GM19025 (cell line): Measurements from ENCODE around the gene ATXN7L1.
"Not testable (repeated sequence)": the region's sequence is repeated elsewhere in the genome, so short reads cannot be mapped to it uniquely, and the experiment has no call there.

Experiments
- ATAC-seq: cut with Tn5 transposase; IDR thresholded peaks from one replicate; pipeline ENCODE4 v1.9.1; 2021; ENCODE audit warnings: mild to moderate bottlenecking, low read depth, moderate library complexity; ENCODE audit not compliant: unreplicated experiment

ATXN7L1 gene

DNA sequence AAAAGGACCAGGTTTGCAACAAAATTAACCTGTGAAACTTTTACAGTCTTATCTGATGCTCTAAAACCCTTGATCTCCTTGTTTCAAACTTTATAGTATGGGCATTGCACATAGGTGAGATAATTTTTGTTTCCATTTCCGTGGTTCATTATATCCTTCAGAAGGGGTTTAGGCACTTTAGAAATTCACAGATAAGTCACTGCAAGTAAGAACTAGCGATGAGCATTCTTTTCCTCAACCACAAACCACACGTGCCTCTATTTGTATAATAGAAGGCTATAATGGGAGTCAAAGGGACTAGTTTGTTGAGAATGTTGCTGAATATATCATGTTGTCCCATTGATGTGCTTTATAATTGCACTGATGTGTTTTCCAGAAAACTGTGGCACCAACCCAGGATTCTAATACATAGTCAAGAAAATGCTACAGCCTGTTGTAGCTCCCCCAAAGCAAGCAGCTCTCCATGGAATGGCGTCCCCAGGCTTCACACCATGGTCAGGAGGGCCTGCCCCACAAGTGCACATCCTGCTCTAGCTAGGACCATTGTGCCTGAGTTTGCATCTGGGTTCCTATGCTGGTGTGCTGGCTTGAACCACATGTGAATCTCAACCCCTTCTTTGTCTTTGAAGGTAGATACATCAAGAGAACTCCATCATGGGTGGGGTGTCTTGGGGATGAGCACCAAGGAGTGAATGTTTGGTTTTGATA, 14.0 kb upstream of the ATXN7L1 start:
- no peak for ATAC-seq

DNA sequence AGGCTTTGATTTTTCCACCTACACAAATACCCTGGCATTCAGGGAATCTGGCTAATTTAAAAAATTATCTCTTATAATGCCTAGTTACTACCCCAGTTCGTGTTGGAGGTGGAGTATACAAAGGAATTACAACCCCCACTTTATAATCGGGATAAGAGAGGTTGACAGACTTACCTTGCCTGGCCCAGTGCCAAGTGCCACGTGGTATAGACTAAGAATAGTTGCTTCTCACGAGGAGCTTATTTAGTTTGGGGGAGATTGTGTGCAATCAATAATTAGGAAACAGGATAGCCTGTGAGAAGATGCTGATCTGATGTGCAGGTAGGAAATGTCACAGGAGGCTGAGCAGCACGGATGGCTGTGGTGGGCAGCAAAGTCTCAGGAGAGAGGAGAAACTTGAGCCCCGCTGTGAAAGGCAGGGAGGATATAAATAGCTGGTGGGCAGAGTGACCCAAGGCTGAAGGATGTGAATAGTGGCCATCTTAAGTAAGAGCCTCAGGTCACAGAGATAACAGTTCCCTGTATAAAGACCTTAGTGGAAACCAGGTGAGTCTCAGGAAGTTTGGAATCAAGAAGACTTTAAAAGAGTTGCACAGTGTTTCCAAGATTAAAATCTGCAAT, 11.3 kb upstream of the ATXN7L1 start:
- no peak for ATAC-seq

DNA sequence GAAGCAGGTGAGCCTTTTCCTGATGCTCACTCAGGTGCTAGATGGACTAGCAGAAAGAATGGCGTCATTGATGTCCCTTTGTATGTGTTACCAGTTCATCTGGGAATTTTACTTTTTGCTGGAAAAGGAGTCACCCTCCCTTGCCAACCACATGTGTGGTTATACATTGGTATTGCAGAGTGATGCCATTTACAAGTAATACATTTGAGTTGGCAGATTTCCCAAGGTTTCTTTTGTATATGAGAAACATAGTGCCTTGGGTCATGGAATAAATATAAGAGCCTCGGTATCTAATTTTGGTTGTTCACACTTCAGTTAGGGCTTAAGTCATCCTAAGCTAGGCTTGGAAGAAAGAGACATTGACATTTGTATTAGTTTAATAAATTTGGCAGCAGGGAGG, 10.4 kb upstream of the ATXN7L1 start:
- ATAC-seq = no peak

DNA sequence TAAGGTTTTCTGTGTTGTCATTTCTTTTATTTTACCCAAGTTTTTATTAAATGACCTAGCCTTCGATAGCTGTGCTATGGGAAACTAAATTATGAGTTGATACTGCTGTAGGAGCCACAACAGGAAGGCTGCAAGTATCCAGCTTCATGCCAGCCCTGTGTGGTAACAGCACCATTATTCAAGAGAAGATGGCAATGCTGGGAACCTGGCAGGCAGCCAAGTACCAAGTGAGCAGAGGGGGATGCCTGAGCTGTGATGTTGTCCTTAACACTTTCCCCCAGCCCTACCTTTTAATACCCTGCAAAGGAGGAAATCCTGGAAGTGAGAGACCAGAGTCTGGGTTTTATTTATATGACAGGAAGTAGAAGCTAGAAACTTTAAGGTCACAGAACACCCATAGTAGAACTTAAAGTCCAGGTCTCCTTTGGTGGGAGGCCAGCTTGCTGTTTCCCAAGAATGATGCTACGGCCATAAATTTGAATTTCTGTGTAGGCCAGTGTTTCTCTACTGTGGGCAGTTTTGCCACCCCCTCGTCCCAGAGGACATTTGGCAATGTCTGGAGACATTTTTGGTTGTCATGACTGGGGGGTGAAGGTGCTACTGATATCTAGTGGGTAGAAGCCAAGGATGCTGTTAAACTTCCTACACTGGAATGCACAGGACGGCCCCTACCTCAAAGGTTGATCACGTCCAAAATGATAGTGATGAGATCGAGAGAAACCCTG, 9.2 kb upstream of the ATXN7L1 start:
- no peak for ATAC-seq

DNA sequence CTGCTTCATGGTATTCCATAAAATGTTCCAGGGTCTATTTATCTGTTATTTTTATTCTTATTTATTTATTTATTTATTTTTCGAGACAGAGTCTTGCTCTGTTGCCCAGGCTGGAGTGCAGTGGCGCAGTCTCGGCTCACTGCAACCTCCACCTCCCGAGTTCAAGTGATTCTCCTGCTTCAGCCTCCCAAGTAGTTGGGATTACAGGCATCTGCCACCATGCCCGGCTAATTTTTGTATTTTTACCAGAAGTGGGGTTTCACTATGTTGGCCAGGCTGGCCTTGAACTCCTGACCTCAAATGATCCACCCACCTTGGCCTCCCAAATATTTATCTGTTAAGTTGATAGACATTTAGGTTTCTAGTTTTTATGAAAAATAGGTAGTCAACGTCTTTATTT, 6.8 kb upstream of the ATXN7L1 start:
- not testable (repeated sequence) for ATAC-seq

DNA sequence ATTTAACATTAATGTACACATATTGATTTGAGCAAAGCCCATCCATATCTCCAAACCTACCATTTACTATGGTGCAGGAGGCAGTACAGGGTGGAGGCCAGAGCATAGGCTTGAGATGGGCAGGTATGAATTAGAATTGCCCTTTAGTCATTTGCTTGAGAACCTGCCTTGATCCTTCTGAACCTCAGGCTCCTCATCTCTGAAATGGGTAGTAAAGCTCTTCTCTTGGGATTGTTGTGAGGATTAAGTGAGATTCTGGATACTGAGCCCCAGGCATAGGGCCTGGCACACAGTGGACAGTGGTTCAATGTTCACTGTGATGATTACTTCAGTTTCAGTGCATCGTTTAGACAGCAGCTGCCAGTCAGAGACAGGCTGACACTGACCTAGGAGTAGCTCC, 5.0 kb upstream of the ATXN7L1 start:
- no peak for ATAC-seq

DNA sequence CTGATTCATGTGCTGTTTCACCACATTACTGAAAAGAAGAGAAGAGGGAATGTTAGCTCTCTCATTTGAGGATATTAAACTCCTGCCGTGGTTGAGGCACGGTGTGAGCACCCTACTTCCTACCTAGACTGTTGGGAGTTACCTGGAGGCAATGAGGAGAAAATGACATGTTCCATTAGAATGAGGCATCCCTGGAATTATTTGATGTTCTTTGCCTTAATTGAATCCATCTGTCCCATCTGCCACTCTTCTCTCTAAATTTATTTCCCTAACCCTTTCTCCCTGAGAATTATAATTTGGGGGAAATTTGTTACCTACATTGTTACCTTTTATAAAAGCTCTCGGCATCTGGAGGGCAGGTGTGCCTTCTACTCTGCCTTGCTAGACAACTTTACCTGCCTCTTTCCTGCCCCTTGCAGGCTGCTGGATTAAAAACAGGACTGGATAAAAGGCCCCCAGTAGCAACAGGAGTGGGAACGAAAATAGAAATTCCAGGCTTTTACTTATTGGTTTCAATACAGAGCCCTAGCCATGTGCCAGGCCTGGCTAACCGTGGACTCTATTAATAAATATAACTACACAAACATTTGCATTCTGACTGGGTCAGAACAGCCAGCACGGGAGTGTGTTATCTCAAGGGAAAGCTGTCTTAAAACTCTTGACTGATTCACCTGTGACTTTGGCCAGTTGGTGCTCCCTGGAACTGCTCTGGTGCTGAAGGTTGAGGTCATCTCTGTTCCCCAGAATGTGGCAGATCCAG, 4.4 kb upstream of the ATXN7L1 start:
- no peak for ATAC-seq

DNA sequence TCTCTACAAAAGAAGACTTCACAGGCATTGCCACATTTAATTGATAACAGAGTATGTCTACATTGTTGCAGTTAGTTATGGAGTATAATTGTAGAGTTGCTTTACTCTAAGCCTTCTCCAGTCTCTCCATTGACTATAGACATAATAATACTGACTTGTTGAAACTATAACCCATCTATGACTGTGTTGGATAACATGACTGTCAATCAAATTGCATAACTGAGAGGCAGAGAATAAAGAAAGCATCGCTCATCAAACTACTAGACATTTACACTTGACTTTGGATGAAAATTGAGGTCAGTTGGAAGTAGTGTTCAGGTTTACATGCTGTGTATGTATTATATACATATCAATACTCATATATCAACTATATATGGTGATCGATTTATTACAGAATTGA, 3.4 kb upstream of the ATXN7L1 start:
- ATAC-seq = no peak

DNA sequence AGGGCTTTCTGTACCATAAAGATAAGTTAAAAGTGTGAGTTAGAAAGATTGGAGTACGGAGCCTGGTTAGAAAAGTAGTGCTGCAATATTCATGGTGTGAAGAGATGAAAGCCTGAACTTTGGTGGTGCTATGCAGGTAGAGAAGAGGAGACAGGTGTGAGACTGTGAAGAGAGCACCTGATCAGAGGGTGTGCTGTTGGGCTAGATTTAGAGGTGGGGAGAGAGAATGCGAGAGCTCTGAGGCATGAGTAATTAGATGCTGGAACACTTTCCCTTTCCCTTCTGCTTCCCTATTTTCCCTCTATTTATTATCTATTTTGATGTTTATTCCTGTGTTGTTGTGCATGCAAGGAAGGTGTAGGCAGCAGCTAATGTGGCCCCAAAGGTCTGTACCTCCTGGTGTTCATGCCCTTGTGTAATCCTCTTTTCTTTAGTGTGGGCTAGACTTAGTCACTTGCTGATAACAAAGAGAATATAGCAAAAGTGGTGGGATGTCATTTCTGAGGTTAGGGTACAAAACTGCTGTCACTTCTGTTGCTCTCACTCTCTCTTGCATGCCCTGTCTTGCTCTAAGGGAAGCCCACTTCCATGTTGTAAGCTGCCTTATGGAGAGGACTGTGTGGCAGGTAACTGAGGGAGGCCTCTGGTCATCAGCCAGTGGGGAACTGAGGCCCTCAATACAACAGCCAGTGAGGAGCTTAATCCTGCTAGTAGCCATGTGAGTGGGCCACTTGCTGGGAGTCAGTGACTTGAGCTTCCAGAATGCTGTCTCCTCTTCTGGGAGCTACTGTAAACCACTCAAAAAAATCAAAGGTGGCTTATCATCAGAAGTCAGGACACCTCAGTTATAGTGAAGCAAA, 2.6 kb upstream of the ATXN7L1 start:
- ATAC-seq = no peak

DNA sequence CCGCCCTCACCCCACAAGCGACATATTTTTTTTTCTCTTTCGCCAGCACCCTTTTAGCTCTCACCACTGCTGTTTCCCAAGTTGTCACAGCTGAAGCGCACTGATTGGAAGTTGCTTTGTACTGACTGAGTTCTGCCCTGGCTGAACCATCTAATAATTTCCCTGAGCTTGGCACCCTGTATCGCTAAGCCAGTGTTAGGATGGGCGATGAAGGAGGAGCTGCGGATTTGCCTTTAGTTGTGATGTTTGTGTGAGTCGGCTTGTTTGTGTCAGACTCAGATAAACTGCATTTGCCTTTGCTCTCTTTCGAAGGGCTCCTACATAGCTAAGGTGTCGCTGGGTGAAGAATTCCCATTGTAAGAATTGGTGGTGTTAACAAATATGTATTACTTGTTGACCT, 1.3 kb upstream of the ATXN7L1 start:
- no peak for ATAC-seq

DNA sequence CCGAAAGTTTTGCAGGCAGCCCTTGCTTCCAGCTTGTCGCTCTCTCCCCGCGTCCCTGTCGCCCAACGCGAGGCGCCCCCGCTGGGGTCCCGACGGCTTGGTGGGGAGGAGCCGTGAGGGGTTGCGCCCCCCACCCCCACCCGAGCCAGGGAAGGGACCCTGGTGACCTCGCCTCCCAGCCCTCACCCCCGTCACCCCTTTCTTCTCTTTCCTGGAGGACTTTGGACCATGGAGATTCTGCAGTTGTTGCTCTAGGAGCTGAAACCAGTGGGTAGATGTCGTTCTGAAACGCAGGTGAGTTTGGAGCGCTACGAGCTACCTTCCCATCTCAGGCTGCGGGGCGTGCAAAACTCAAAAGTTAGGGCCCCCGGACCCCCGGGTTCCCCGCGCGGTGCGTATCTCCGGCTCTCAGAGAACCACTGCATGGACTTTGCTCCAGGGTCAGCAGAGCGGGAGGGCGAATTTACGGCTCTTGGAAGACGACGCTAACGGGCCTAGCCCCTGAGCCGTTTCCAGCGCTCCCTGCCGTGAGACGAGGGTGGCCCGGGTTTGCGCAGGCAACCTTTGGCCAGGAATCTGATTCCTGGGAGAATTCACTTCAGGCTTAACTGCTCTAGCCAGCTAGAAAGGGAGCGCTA, 684 bp upstream of the ATXN7L1 start:
- ATAC-seq = no peak

DNA sequence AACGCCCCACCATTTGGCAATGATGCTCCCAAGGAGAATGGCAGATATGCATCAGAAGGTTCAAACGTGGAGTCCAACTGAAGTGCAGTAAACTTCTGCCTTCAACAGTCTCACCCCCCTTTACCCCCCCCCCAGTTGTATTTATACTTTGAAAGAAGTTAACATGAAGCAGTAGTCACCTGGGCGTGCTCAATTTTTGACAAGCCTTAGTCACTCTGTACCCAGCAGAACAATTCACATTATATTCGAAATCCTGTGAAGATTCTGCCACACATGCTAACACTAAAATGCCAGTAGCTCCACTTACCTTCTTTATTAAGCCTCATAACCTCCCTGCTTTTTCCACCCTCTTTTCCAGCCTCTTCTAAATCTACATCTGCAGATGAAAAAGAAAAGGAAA, 894 bp downstream of the ATXN7L1 start:
- no peak for ATAC-seq

DNA sequence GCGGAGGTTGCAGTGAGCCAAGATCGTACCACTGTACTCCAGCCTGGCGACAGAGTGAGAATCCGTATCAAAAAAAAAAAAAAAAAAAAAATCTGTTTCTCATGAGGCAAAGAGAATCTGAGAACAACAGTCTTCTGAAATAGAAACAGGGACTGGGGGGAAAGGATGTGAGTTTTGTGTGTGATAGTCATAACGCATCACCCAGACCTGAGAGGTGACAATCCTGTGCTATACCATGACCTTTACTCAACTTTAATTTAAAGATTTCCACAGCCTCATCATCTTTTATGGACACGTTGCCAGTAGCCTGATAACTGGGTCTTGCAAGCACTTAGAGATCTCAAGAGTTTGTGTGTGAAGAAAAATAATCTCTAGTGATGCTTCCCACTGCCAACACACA, 2.3 kb downstream of the ATXN7L1 start:
- no peak for ATAC-seq

DNA sequence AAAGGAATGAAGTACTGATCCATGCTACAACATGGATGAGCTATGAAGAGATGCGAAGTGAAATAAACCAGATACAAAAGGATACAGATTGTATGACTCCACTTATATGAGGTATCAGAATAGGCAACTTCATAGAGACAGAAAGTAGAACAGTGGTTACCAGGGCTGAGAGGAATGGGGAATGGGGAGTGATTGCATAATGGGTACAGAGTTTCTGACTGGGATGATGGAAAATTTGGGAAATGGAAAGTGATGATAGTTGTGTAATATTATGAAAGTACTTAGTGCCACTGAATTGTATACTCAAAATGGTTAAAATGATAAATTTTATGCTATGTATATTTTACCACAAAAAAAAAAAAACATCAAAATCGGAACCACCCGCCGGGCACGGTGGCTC, 3.9 kb downstream of the ATXN7L1 start:
- no peak for ATAC-seq

DNA sequence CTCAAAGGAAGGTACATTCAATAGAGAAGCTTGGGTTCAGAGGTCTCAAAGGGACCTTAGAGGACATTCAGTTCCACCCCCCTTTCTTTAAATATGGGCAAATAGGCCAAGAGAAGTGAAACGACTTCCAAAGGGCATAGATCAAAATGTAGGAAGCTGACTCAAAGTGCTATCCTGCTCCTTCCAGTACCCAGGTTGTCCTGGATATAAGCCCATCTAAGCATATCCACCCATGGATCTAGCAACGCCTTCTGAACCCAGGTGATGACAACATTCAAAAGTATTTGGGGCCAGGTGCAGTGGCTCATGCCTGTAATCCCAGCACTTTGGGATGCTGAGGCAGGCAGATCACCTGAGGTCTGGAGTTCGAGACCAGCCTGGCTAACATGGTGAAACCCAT, 5.3 kb downstream of the ATXN7L1 start:
- no peak for ATAC-seq

DNA sequence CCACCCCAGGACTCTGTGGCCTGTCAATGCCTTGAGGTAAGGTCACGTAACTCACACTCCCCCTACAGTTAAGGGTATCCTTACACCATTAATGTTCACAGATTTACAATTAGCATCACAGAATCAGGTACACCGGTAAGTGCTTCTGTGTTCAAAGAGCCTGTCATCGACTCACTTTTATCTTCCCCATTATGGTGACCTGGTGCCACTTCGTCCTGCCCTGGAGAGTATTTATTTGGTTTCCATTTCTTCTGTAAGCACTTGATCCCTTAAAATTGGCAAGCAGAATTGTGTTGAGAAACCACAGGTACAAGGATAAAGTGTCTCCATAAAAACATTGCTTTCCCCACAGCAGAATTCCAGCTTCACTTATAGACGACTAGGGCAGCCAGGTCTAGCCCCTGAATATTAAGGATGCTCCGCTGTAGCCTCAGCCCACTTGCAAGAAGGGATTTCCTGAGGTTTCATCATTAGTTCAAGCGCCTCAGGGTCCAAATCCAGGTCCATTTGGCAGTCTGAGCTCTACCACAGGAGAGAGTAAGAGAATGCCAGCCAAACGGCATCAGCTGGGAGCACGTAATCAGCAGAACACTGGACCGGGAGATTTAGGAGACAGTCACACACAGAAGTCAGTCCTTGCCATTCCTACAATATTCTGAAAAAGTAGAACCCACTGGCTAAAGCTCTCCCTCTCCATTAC, 10.1 kb downstream of the ATXN7L1 start:
- no peak for ATAC-seq

DNA sequence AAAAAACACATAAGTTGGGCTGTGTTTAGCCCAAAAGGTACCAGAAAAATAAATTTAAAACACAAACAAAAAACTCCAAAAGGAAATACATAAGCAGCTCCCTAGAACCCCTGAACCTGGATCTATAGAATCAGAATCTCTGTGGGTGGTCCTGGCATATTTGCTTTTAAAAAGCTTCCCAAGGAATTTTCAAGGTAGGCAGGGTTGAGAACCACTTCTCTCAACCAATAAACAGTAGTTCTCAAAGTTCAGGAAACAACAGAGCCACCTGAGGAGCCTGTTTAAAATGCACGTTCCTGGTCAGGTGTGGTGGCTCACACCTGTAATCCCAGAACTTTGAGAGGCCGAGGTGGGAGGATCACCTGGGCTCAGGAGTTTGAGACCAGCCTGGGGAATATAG, 12.5 kb downstream of the ATXN7L1 start:
- no peak for ATAC-seq

DNA sequence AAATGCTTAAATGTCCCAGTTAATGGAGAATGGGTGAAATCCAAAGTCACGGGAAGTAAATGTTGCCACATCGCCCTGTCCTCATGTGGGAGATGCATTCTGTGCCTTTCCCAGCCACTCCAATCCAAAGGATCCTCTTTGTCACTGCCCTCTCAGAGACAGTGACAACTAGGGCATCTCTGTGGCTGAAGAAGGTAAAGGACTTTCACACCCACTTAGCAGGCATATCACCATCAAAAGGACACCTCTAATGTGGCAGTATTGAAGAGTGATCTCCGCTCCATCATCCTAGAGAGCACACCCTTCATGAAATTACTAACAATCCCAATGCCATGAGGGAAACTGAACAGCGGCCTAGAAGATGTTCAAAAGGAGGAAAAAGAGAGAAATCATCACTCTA, 13.6 kb downstream of the ATXN7L1 start:
- no peak for ATAC-seq

DNA sequence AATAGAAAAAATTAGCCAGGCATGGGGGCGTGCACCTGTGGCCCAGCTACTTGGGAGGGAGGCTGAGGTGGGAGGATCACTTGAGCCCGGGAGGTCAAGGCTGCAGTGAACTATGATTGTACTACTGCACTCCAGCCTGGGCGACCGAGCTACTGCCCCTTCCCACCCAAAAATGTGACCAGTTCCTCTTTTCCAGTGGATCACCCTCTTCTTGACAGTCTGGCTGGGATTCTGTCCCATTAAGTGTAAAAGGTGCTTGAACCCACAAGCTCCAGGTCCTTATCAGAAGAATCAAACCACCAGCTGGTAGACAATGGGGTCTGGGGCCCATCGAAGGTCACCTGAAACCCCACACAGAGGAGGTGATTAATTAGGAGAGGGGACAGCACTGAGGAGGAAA, 14.1 kb downstream of the ATXN7L1 start:
- no peak for ATAC-seq
